HG03097 (cell line): ENCODE data around the gene MLC1.

ENCODE experiments used
- ATAC-seq: cut with Tn5 transposase; IDR thresholded peaks from one replicate; pipeline ENCODE4 v1.9.1; 2021; ENCODE audit not compliant: unreplicated experiment, low FRiP score

MLC1 gene

DNA sequence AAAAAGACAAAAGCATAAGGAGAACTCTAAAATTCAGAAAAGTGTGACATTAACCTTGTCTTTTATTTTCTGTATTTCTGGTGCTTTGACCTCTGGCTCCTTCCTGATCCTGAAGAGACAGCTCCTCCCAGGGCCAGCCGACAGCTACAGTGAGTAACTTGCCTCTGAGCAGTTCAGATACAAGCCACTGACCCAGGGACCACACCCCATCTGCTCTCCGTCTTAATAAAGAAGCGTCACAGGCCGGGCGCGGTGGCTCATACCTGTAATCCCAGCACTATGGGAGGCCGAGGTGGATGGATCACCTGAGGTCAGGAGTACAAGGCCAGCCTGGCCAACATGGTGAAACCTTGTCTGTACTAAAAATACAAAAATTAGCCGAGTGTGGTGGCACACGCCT, 6.5 kb downstream of the MLC1 start:
- no peak for ATAC-seq

DNA sequence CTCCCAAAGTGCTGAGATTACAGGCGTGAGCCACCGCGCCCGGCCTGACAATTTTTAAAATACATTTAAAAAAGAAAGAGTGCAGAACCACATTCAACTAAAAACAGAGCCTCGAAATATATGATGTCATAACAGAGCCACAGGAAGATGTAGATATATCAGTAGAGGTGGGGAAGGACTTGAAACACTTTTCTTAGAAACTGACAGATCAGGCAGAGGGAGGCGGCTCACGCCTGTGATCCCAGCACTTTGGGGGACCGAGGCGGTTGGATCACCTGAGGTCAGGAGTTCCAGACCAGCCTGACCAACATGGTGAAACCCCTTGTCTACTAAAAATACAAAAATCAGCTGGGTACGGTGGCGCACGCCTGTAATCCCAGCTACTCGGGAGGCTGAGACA, 7.0 kb downstream of the MLC1 start:
- ATAC-seq = no peak

DNA sequence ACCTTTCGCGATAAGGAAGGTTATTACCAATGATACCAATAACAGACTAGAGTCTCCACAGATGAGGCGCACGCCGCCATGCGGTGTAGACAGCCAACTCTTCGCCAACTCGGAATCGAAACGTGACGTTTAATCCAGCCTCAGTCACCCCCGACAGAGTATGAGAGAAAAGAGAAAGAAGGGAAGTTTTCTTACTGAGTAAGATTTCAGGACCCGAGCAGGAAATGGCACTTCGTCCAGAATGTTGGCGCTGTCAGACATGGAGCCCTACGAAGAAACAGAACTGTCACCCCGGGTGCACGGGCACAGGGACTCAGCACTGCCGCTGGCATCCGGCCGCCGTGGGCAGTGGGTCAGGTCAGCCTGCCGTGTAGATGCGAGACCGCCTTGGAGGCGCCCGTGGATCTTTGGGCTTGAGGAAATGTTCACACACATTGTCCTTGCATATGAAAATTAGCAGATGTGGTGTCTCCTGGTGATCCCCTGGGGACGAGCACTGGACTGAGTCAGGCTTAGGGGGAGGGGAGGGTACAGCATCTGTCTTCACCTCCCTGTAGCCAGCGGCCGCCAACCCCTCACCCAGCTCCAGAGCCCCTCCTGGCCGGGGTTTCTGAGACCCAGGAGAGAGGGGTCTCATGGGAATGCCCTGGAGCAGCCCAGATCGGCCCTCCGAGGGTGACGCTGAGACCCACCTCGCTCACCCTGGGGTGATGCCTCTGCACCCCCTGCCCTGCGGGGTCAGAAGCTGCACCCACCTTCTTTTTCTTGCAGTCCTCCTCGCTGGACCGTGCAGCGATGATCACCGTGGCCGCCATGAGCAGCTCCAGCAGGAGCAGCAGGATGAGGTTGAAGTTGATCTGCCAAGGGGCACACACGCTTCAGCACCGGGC, 8.3 kb downstream of the MLC1 start:
- ATAC-seq = no peak

DNA sequence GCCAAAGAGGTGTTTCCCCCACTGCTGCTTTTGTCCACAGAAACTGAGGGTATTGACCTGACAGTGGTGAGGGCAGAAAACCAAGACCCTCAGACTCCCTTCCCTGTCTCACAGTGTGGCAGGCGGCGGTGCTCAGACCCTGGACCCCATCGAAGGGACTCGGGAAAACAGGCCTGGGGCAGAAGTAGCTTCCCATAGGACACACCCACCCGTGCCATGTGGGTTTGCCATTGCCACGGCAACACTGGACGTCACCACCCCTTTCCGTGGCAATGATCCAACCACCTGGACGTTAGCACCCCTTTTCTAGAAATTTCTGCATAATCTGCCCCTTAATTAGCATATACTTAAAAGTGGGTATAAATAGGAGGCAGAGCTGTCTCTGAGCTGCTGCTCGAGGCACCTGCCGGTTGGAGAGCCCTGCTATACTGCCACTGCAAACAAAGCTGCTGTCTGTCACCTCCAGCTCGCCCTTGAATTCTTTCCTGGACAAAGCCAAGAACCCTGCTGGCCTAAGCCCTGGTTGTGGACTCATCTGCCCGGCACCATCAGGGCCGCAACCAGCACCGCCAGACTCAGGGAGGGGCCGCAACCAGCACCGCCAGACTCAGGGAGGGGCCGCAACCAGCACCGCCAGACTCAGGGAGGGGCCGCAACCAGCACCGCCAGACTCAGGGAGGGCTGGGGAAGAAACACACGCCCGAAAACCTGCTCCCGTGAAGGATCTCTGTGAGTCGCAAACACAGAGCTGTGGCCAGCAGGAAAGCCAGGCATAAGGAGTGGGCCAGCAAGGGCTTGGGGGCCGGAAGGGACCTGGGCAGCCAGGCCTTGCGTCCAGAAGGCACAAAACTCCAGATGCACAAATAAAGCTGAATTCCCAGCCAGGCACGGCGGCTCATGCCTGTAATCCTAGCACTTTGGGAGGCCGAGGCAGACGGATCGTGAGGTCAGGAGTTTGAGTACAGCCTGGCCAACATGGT, 10.4 kb downstream of the MLC1 start:
- no peak for ATAC-seq

DNA sequence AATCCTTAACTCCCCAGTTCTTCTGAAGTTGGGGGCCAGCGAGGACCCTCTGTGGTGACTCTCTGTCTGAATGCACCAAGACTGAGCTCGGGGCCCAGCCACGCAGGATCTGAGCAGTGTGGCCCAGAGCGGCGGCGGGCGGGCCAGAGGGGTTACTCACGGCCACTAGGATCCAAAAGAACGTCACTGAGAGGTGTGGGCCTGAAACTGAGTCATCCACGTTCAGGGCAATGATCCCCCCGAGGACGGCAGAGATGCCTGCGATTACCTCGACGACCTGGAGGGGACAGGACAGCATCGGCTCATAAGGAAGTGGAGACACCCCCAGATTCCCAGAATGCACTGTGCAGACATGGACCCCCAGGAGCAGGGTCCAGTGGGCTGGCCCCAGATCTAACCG, 11.2 kb downstream of the MLC1 start:
- ATAC-seq = no peak

DNA sequence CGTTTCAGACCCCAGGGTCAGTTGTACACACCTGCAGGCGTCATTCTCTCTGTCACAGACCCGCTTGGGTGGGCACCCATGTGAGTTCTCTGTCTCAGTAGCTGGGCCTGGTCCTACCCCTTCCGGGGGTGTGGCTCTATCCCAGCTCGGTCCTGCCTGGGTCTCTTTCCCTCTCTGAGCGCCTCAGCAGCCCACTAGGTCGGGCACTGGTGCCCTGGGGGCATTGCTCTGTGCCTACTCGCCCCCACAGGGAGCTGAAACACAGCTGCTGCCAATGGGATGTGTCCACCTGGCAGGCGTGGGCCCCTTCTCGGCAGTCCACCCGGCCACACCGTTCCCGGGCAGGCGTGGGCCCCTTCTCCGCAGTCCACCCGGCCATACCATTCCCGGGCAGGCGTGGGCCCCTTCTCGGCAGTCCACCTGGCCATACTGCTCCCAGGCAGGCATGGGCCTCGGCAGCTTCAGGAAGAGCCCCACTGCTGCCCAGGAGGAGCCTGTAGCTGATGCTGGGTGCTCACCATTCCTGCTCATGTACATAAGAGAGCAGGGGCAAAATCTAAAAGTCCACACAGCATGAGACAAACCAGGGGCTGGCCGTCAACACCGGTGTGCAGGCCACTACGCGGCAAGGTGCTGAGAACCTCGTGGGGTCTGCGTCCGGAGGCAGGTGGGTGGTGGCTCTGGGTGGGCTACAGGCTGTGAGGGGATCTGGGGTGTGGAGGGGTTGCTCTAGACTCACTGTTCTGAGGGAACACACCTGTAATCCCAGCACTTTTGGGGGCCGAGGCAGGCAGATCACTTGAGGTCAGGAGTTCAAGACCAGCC, 12.3 kb downstream of the MLC1 start:
- no peak for ATAC-seq

DNA sequence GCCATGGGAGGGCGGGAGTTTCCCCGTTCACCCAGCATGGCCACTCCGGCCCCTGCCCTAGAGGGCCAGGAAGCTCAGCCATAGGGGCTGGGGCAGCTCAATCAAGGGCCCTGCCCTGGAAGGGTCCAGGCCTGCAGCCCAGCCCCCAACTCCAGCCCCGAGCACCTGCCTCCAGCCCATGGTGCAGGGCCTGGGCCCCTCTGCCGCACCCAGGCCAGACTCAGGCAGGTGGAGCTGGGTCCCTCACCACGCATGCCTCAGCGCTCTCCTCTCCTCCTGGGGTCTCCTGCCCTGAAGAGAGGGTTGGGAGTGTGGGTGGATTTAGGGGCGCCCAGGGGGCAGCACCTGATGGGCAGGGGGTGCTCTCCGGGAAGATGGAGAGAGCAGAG, 13.1 kb downstream of the MLC1 start:
- no peak for ATAC-seq

DNA sequence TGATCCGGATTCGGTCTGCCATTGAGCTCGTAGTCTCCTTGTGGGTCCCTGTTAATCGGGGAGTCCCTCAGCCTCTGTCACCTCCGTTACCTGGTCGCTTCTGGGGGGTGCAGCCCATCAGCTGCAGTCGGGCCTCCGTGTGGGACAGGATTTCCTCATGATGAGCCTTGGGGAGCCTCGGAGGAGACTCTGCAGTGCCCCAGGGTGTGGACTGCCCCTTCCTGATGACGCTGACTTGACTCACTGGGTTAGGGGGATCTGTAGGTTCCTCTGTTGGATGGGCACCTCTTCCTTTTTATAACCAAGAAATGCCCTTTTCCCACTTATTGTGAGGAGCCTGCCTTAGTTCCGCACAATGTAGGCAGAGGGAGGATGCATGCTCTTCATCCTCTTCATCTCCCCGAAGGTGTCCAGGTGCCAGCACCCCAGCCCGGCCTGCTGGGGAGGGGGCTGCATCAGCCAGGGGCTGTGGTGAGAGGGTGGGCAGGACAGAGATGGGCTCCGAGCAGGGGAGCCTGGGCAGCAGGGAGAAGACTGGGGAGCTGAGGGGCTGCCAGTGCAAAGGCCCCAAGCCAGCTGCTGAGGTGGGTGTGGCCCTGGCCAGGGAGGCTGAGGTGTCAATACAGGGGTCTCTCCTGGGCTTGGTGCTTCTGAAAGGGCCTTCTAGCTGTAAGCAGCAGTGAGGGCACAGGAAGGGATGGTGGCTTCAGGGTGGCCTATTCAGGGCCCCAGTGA, 13.6 kb downstream of the MLC1 start:
- ATAC-seq = no peak

DNA sequence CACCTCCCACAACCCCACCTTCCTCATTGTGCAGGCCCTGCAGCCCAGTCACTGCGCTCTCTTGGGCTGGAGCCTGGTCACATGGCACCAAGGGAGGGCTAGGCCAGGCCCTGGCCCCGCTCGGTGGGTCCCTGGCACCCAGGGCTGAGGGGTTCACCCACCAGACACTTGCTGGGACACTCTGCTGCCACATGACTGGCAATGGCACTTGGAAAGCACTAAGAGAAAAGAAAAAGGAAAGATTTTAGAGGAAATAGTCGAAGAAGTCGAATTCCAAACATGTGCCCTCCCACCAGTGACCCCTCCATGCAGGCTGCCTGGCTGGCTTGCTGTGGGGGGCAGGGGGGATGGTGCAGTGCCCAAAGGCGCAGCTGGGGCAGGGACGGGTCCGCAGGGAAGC, 14.9 kb downstream of the MLC1 start:
- no peak for ATAC-seq

DNA sequence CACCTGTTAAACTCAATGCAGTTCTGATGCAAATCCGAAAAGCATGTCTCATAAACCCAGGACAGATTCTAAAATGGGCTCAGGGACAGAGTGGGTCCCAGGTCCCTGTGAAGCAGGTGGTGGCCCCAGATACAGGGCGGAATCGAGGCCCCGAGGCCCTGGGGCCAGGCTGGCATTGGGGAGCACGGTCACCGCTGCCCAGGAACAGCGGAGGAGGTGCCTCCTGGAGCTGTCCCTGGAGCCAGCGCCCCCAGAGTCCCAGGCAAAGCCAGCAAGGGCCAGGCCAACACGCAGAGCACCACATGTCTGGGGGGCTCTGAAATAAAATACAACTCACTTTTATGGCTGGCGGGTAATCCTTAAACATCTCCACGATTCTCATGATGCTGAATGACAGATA, 17.1 kb downstream of the MLC1 start:
- no peak for ATAC-seq

DNA sequence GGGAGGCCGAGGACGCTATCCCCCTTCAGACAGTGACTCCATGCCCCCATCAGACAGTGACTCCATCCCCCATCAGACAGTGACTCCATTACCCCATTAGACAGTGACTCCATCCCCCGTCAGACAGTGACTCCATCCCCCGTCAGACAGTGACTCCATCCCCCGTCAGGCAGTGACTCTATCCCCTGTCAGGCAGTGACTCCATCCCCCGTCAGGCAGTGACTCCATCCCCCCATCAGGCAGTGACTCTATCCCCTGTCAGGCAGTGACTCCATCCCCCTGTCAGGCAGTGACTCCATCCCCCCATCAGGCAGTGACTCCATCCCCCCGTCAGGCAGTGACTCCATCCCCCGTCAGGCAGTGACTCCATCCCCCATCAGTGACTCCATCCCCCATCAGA, 18.0 kb downstream of the MLC1 start:
- no peak for ATAC-seq

DNA sequence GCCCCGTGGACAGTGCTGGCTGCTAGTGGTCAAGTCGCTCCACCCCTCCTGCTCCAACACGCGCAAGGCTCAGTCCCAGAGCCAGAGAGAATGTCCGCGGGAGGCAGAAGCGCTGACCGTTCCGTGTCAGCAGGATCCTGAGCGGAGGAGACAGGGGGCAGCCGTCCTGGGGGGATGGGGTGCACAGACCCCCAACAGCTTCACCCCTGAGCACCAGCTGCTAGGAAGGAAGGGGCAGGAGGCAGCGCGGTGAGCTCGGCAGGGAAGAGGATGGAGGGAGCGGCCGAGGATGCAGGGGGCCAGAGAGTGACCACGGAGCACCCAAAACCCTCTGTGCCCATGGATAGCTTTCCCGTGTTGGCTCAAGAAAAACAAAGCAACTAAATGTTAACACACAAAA, 20.8 kb downstream of the MLC1 start:
- no peak for ATAC-seq

DNA sequence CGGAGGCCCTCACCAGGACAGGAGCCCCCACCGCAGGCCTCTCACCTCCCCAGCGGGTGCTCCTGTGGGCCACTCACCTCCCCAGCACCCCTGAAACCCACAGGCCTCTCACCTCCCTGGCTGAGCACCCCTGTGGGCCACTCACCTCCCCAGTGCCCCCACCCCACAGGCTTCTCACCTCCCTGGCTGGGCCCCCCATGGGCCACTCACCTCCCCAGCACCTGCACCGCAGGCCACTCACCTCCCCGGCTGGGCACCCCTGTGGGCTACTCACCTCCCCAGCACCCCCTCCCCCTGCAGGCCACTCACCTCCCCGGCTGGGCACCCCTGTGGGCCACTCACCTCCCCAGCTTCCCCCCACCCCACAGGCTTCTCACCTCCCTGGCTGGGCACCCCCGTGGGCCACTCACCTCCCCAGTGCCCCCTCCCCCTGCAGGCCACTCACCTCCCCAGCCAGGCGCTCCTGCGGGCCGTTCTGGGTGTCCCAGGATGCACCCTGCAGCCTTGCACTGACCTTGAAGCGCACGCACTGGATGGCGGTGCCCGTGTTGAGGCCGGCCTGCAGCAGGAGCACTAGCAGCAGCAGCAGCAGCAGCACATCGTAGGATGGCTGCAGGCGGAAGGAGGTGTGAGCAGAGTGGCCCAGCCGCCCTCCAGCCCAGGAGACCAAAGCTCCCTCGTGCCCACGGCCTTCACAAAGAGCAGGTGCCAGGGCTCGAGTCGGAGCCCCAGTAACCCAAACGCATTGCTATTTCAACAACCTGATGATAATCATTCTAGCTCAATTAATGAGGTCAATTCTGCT, 21.4 kb downstream of the MLC1 start:
- no peak for ATAC-seq

DNA sequence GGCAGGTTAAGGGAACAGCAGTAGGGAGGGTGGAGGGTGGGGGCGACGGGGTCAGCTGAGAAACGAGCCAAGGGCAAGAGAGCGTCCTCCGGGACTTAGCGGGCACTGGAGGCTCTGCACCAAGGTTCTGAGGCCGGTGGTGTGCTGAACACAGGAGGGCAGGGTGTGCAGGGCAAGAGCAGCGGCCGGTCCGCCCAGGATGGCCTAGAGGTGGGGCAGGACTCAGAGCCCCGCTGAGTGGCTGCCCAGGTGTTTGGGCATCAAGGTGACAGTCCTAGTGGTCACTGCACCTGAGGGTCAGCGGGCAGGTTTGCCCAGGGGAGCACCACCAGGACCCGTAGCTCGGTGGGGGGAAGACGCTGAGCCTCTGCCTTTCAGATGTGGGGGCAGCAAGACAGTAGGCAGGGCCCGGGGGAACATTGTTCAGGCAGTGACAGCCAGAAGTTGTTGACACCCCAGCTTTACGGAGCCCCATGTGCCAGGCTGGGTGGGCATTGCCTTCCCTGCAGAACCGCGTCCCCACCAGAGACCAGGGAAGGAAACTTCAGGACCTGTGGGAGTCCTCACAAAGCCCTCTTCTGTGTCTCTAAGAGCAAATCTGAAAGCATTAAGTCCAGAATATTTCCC, 22.6 kb downstream of the MLC1 start:
- no peak for ATAC-seq

DNA sequence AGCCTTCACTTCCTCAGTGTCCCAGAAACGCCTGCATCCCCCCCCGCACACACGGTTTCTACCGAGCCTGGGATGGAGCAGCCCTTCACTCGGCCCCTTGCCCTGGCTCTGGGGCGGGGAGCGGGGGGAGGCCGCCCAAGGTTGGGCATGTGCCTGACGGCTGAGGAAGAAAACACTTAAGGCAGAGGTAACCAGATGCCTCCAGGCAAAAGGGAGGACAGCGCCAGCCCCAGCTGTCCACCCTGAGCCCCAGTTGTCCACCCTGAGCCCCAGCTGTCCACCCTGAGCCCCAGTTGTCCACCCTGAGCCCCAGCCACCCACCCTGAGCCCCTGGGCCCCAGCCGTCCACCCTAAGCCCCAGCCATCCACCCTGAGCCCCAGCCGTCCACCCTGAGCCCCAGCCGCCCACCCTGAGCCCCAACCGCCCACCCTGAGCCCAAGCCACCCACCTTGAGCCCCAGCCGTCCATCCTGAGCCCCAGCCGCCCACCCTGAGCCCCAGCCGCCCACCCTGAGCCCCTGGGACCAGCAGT, 23.3 kb downstream of the MLC1 start:
- ATAC-seq = no peak

DNA sequence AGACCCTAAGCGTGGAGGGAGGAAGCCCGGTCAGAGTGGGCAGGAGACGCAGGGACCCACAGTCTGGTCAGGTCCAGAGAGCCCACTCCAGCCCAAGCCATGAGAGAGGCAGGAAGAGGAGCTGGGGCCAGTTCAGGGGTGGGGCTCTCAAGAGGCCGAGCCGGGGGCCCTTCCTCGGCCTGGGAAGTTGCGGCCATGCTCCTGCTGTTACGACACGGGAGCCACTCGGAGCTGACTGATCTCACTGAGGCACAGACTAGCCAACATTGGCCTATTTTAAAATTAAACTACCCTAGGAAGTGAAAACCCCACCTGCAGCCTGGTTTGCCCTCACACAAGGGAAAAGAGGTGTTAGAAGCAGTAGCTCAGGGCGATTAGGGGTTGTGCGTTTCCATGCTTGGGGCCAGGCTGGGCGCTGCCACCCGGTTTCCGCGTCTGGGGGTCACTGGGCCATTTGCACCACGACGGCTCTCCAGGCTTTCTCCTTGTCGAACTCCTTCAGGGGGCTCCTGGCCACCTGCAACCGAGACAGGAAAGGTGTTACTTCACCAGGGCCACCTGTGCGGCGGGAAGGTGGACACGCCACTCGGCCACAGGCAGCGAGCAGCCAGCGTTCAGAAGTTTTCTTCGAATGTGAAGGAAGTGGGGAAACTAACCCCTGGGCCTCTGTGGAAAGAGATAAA, 23.9 kb downstream of the MLC1 start:
- ATAC-seq = no peak

DNA sequence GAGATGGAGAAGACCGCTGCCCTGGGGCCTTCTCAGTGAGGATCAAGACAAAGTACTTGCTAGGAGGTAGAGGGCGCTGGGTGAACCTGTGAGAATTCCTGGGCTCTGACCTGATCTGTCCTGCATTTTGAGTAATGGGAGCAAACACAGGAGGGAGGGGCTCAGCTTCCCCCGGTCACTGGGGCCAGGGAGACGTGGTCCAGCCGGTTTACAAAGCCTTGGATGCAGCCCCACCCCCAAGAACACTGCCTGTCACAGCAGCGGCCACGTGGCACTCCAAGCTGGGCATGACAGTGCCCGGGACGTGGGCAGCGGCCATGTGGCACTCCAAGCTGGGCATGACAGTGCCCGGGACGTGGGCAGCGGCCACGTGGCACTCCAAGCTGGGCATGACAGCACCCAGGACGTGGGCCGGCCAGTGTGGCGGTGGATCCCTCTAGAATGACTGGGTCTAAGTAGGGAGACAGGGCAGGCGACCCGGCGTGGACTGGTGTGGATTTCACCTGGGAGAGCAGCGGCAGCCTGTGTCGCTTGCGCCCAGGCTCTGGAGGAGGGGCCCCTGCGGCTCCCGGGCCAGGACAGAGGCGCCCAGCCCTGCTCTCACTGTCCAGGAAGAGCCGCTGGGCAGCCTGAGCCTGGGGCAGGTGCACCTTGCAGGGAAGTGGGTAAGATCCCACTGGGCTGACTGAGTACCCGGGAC, 24.6 kb downstream of the MLC1 start:
- no peak for ATAC-seq
